ENCODE measurements around the gene IL17RC.
"Not testable (repeated sequence)": the region's sequence is repeated elsewhere in the genome, so short reads cannot be mapped to it uniquely, and the experiment has no call there.

The IL17RC gene

GRCh38 chr3:9916346-9916733 lies 558 bp upstream of the IL17RC start:
- DNase-seq: no peak

GRCh38 chr3:9917820-9918219 lies 922 bp downstream of the IL17RC start:
- DNase-seq: no peak

DNA sequence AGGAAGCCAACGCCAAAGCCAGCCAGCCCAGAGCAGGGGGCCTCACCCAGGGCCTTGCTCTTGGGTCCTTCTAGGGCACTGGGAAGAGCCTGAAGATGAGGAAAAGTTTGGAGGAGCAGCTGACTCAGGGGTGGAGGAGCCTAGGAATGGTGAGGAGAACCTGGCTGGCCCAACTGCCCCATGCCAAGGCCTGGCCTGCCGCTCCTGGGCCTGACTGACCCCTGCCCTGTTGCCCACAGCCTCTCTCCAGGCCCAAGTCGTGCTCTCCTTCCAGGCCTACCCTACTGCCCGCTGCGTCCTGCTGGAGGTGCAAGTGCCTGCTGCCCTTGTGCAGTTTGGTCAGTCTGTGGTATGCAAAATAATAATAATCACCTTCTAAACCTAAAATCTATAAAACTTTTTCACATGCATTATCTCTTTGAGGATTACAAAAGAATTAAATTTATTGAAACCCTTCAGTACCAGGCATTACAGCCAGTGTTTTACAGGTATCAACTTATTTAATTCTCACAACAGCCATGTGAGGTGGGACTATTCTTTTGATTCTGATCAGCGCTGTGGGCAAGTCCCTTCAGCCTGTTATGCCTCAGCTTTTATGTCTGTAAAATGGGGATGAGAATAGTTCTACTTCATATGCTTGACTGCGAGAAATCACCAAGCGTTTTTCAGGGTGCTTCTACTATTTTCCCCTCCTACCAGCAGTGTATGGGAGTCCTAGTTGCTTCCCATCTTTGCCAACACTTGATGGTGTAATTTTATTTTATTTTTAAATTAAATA lies 1.6 kb downstream of the IL17RC start:
- no peak for DNase-seq

GRCh38 chr3:9928158-9928557 lies 11.3 kb downstream of the IL17RC start:
- DNase-seq: no peak

DNA sequence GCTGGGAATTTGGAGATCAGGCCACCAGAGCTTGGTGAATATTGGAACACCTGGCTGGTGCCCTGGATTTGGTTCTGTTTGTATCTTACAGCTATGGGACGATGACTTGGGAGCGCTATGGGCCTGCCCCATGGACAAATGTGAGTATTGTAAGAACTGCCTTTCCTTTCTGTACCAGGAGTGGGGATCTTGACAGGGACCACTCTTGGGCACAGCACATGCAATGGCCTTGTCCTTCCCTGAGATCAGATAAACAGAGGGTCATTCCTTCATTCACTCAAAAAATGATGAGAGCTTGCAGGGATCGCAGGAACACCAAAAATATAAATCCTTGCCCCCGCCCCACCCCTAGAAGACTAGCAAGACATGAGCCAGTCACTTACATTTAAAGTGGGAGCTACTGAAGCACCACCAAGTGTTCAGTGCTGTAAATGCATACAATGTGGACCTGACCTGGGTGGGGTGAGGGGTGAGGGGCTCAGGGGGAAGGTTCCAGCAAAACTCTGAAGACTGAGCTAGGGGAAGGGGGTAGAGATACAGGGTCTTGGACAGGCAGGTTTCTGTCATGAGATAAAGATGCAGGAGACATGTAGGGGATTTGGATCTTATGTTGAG lies 14.0 kb downstream of the IL17RC start:
- DNase-seq: no peak

GRCh38 chr3:9932535-9932842 lies 15.6 kb downstream of the IL17RC start:
- DNase-seq: no peak

GRCh38 chr3:9932843-9933560 lies 16.1 kb downstream of the IL17RC start:
- peak; percentile 71 for DNase-seq

DNA sequence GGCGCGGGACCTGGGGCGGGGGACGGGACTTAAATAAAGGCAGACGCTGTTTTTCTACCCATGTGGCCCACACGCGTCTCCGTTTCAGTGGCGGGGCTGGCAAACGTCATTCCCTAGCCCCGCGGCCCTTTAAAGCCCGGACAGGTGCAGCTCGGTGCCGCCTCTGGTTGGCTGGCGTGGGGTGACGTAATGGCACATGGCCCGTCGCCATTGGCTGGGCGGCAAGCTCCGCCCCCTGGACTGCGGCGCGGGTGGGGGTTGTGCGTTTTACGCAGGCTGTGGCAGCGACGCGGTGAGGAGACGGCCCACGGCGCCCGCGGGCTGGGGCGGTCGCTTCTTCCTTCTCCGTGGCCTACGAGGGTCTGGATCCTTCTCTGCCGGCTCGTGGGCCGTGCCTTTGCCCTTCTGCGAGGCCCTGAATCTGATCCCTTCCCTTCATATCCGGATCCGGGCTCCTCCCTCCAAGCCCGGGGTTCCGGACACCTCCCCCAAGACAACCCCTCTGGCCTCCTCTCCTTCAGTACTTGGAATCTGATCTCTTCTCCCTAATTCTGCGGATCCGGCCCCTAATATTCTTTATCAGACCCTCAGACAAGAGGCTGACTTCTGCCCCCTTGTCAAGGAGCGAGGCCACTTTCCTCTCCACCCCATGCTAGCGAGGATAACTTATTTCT lies 16.8 kb downstream of the IL17RC start, which contains the start of gene CRELD1:
CRELD1 (plus strand) TSS at position 274 of the 674 bp plus-strand sequence. CDS start 605 bp downstream, outside the sequence.
- DNase-seq: peak; percentile 94

DNA sequence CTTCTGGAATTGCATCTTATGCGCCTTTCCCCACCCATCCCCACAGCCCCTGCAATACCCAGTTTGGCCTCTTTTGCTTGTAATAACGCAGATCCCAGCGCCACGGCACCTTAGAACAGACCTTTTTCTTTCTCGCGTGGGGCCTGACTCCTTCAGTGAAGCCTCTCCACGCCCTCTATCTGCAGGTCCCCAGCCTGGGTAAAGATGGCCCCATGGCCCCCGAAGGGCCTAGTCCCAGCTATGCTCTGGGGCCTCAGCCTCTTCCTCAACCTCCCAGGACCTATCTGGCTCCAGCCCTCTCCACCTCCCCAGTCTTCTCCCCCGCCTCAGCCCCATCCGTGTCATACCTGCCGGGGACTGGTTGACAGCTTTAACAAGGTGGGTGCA lies 17.3 kb downstream of the IL17RC start:
- DNase-seq: no peak

DNA sequence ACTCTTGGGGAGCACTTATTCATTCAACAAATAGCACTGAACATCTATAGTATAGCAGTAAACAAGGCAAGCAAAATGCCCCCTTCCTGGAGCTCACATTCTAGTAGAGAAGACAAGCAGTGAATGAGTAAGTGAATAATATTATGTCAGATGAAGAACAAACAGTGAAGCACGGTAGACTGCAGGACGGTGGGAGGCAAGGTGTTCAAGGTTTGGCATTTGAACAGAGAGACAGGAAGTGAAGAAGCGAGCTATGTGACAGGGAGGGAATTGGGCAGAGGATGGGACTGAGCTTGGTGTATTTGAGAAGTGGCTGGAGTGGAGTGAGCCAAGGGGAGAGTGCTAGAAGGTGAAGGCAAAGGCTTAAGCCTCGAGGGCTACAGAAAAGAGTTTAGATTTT lies 18.1 kb downstream of the IL17RC start:
- DNase-seq: no peak

DNA sequence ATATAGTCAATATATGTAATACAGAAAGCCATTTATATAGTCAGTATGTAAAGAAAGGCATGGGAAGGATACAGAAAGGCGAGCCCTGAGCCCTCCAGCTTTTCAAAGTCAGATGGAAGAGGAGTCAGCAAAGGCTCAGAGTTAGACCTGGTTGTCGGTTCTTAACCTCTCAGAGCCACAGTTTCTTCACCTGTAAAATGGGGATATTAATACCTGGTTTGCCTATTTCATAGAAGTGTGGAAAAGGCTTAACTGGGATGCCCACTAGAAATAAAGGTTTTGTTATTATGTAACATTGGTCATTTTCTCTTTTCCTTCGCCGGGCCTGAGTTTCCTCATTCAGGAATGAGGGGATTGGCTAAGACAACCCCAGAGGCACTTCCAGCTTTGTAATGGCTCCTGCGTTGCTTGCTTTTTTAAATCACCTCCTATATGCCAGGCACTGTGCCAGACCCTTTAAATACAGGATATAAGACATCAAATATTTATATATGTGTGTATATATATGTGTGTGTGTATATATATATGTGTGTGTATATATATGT lies 19.1 kb downstream of the IL17RC start:
- DNase-seq: no peak

- DNase-seq: no peak
Observed at GRCh38 chr3:9937486-9938238, 20.8 kb downstream of the IL17RC start.

DNA sequence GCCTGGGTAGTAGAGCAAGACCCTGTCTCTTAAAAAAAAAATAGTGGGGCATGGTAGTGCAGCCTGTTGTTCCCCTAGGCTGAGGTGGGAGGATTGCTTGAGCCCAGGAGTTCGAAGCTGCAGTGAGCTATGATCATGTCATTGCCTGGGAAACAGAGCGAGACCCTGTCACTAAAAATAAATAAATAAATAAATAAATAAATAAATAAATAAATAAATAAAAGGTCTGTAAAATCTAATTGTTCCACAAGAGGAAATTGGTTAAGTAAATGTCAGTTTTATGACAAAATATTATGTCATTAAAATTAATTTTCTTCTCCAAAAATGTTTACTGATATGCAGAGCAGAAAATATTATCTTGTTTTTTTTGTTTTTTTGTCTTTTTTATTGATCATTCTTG lies 22.1 kb downstream of the IL17RC start:
- DNase-seq: no peak

- DNase-seq: not testable (repeated sequence)
Observed at GRCh38 chr3:9939906-9940305, 23.0 kb downstream of the IL17RC start.

GRCh38 chr3:9940746-9941145 lies 23.8 kb downstream of the IL17RC start:
- DNase-seq: no peak

DNA sequence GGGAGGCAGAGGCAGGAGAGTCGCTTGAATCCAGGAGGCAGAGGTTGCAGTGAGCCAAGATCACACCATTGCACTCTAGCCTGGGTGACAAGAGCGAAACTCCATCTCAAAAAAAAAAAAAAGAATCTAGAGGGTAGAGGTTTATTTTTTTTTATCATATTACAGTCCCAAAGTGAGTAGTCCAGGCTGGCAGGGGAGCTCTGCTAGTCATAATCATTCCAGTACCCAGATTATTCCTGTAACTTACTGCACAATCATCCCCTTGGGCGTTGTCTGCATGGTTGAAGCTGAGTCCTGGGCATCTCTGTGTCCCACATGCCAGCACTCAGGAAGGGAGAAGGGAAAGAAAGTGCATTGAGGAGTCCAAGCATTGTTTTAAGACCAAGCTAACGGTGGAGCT lies 25.3 kb downstream of the IL17RC start:
- no peak for DNase-seq

- DNase-seq: no peak
Observed at GRCh38 chr3:9942934-9943690, 26.2 kb downstream of the IL17RC start.

DNA sequence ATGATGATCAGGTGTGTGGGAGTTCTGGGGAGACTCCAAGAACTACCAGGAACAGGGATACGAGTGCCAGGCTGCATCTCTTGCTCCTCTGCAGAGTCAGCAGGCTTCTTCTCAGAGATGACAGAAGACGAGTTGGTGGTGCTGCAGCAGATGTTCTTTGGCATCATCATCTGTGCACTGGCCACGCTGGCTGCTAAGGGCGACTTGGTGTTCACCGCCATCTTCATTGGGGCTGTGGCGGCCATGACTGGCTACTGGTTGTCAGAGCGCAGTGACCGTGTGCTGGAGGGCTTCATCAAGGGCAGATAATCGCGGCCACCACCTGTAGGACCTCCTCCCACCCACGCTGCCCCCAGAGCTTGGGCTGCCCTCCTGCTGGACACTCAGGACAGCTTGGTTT lies 27.4 kb downstream of the IL17RC start:
- DNase-seq: no peak

GRCh38 chr3:9945358-9945757 lies 28.5 kb downstream of the IL17RC start:
- DNase-seq: no peak

GRCh38 chr3:9946112-9947024 lies 29.5 kb downstream of the IL17RC start:
- DNase-seq: no peak

All from KG1 (cell line).